Panc1 (cell line): ENCODE measurements around the gene LSM12. TPM values are rescaled to one million over a fixed set of nuclear protein-coding genes. Genes with fewer than 3 reads are reported as not detected.
A peak's percentile ranks its signal among the peaks of the same experiment; 100 is the strongest.
"Not testable (repeated sequence)": the region's sequence is repeated elsewhere in the genome, so short reads cannot be mapped to it uniquely, and the experiment has no call there.

ENCODE experiments used
- ATAC-seq: fragments of 200-7000 bp; cut with Tn5 transposase; 2 replicates; pipeline ENCODE4 v1.9.1; 2020; ENCODE audit warnings: mild to moderate bottlenecking, moderate library complexity
- BruUV-seq: library from RNA; stranded (reverse); fragments of 400-500 nt; replicated peaks from 2 replicates; lab custom pipeline; 2021; lab: Mats Ljungman, UMichigan
- CTCF ChIA-PET: fragments of 300-600 bp; sonication (Branson Sonifier 250); formaldehyde crosslinking; loops from one replicate; lab custom pipeline; 2022; ENCODE audit warnings: antibody characterized with exemption; lab: Charles Lee
- POLR2A ChIA-PET: fragments of 300-600 bp; sonication (Branson Sonifier 250); formaldehyde crosslinking; loops from one replicate; lab custom pipeline; 2022; ENCODE audit warnings: antibody characterized with exemption; lab: Charles Lee
- DNase-seq: peaks from one replicate; pipeline ENCODE4 v3.0.0-alpha.2; 2010; ENCODE audit warnings: low read depth, low spot score
- H3K27ac ChIP-seq: 2 replicates; pipeline ENCODE4 v1.5.1; 2011; ENCODE audit warnings: mild to moderate bottlenecking, low read length, inconsistent platforms
- H3K27me3 ChIP-seq: fragments of 200-500 bp; sonication (Bioruptor generic); 2 replicates; pipeline ENCODE4 v1.6.0; 2014; ENCODE audit warnings: low read length, inconsistent platforms; ENCODE audit not compliant: control insufficient read depth, insufficient read depth
- H3K36me3 ChIP-seq: fragments of 200-500 bp; sonication (Bioruptor generic); 2 replicates; pipeline ENCODE4 v1.5.1; 2014; ENCODE audit warnings: inconsistent platforms, mild to moderate bottlenecking, low read length, moderate library complexity; ENCODE audit not compliant: control insufficient read depth, insufficient read depth
- H3K4me1 ChIP-seq: 2 replicates; pipeline ENCODE4 v1.5.1; 2011; ENCODE audit warnings: inconsistent platforms, mild to moderate bottlenecking, low read length, moderate library complexity; ENCODE audit not compliant: control insufficient read depth, insufficient read depth
- H3K4me3 ChIP-seq, 2 experiments: 2 replicates each; pipeline ENCODE4 v1.5.1; 2011 to 2012; ENCODE audit warnings: low read depth in 2 of 2, low read length in 2 of 2, mild to moderate bottlenecking in 2 of 2, inconsistent platforms in 1 of 2, moderate library complexity in 1 of 2
- H3K9me3 ChIP-seq: fragments of 200-500 bp; sonication (Bioruptor generic); 2 replicates; pipeline ENCODE4 v1.5.1; 2014; ENCODE audit warnings: low read depth, mild to moderate bottlenecking, inconsistent platforms, low read length, moderate library complexity; ENCODE audit not compliant: control insufficient read depth, insufficient read depth
- CTCF ChIP-seq: fragments of 450-650 bp; IDR thresholded peaks from 2 replicates; pipeline ENCODE4 v1.5.1; 2017; ENCODE audit warnings: mild to moderate bottlenecking
- POLR2AphosphoS5 ChIP-seq: IDR thresholded peaks from 2 replicates; pipeline ENCODE4 v1.6.1; 2012; ENCODE audit warnings: mild to moderate bottlenecking, low read depth, low read length, moderate library complexity
- SIN3A ChIP-seq: IDR thresholded peaks from 2 replicates; pipeline ENCODE4 v1.6.1; 2012; ENCODE audit warnings: low read depth, mild to moderate bottlenecking, low read length, moderate library complexity, borderline replicate concordance; ENCODE audit not compliant: insufficient read depth
- TCF7L2 ChIP-seq: IDR thresholded peaks from 2 replicates; pipeline ENCODE4 v1.6.1; 2011; ENCODE audit warnings: mild to moderate bottlenecking, low read depth, low read length, inconsistent platforms
- in situ Hi-C: cut with HindIII; loops from 2 replicates; pipeline ENCODE4 v1.10.0; 2016; ENCODE audit warnings: low sequenced_read_pairs, low pct_unique_long_range_greater_than_20kb
- intact Hi-C: fragments of 100-400 bp; cut with micrococcal nuclease; formaldehyde crosslinking; loops from one replicate; pipeline ENCODE4 v1.10.0; 2022; ENCODE audit not compliant: unreplicated experiment
- total RNA-seq: library from RNA; stranded (reverse); gene quantifications from one replicate; pipeline ENCODE4 v1.2.1, GENCODE V29; 2021; ENCODE audit not compliant: unreplicated experiment
- TF ChIP-seq, protein P1 (sequence below), 2 experiments: IDR thresholded peaks; 2 replicates each; pipeline ENCODE4 v1.6.1; 2011 to 2012; ENCODE audit warnings: low read depth in 2 of 2, control low read depth in 1 of 2, low read length in 1 of 2, mild to moderate bottlenecking in 1 of 2, moderate library complexity in 1 of 2; ENCODE audit not compliant: insufficient read depth in 1 of 2

LSM12 gene
- total RNA-seq, 1 experiment from 2014 or later: 73.0 TPM

GRCh38 chr17:44053125-44053872 is 13.2 kb downstream of the LSM12 start:
- H3K27ac ChIP-seq: no peak overlapping the region
- CTCF ChIA-PET: no interaction called here
- BruUV-seq: TSS peak; percentile 77
- no peaks in the 10 kb centered on the region for H3K9me3 ChIP-seq
- H3K4me1 ChIP-seq: no peaks in the 10 kb centered on the region
- no peaks in the 10 kb centered on the region for H3K27me3 ChIP-seq
- peaks cover 4% of the 10 kb centered on the region; the same call in 1 of the 2 replicates for H3K36me3 ChIP-seq
- ATAC-seq (no peak), DNase-seq (no peak)
- TF ChIP-seq CTCF (no peak), SIN3A (no peak), POLR2AphosphoS5 (no peak), TCF7L2 (no peak)
- TF ChIP-seq, protein P1, sequence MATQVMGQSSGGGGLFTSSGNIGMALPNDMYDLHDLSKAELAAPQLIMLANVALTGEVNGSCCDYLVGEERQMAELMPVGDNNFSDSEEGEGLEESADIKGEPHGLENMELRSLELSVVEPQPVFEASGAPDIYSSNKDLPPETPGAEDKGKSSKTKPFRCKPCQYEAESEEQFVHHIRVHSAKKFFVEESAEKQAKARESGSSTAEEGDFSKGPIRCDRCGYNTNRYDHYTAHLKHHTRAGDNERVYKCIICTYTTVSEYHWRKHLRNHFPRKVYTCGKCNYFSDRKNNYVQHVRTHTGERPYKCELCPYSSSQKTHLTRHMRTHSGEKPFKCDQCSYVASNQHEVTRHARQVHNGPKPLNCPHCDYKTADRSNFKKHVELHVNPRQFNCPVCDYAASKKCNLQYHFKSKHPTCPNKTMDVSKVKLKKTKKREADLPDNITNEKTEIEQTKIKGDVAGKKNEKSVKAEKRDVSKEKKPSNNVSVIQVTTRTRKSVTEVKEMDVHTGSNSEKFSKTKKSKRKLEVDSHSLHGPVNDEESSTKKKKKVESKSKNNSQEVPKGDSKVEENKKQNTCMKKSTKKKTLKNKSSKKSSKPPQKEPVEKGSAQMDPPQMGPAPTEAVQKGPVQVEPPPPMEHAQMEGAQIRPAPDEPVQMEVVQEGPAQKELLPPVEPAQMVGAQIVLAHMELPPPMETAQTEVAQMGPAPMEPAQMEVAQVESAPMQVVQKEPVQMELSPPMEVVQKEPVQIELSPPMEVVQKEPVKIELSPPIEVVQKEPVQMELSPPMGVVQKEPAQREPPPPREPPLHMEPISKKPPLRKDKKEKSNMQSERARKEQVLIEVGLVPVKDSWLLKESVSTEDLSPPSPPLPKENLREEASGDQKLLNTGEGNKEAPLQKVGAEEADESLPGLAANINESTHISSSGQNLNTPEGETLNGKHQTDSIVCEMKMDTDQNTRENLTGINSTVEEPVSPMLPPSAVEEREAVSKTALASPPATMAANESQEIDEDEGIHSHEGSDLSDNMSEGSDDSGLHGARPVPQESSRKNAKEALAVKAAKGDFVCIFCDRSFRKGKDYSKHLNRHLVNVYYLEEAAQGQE (IDR thresholded peaks at IDR 0.05; ENCODE audit: insufficient read depth in 1 of 2, low read depth in 2 of 2, low read length in 1 of 2): no peak
- in situ Hi-C loops: no loop called here
- intact Hi-C loops: no loop called here
- no peak overlapping the region for H3K4me3 ChIP-seq
- POLR2A ChIA-PET: no interaction called here

- Histone ChIP-seq H3K27me3 (no peaks in the 10 kb centered on the region), H3K4me1 (no peaks in the 10 kb centered on the region), H3K36me3 (peaks cover 4% of the 10 kb centered on the region; the same call in 1 of the 2 replicates), H3K4me3 (no peak overlapping the region), H3K9me3 (no peaks in the 10 kb centered on the region), H3K27ac (no peak overlapping the region)
- intact Hi-C loops: no loop called here
- POLR2A ChIA-PET: interaction anchor here (0.6 kb wide), 1 partner anchor 59 kb away, joined by 8 read pairs; no protein-coding TSS in a partner anchor
- in situ Hi-C loops: no loop called here
- no peak for TF ChIP-seq TCF7L2
- TF ChIP-seq POLR2AphosphoS5: no peak
- TF ChIP-seq CTCF: no peak
- TF ChIP-seq, protein P1 (IDR thresholded peaks at IDR 0.05; ENCODE audit: insufficient read depth in 1 of 2, low read depth in 2 of 2, low read length in 1 of 2): no peak
- no peak for TF ChIP-seq SIN3A
- BruUV-seq: TSS peak; percentile 48
- no peak for ATAC-seq
- CTCF ChIA-PET: no interaction called here
- DNase-seq: no peak
Observed at GRCh38 chr17:44049294-44050060, 17.0 kb downstream of the LSM12 start.

GRCh38 chr17:44046893-44047292 is 19.6 kb downstream of the LSM12 start:
- H3K4me3 ChIP-seq, intact Hi-C loops, POLR2A ChIA-PET, ATAC-seq, in situ Hi-C loops, H3K4me1 ChIP-seq, H3K27ac ChIP-seq, H3K9me3 ChIP-seq, H3K27me3 ChIP-seq, H3K36me3 ChIP-seq, CTCF ChIA-PET, BruUV-seq, DNase-seq: not testable (repeated sequence)
